B cell (primary cell): ENCODE measurements around the gene RPH3AL. TPM values are rescaled to one million over a fixed set of nuclear protein-coding genes. Genes with fewer than 3 reads are reported as not detected.

Experiments used
- ATAC-seq: fragments of 200-7000 bp; cut with Tn5 transposase; one replicate; pipeline ENCODE4 v1.10.0; 2021; ENCODE audit warnings: low read depth, mild to moderate bottlenecking, moderate number of reproducible peaks, moderate library complexity
- CTCF ChIA-PET: fragments of 350-600 bp; sonication (Branson Sonifier 250); formaldehyde crosslinking; loops from one replicate; lab custom pipeline; 2021; ENCODE audit warnings: antibody characterized with exemption, inconsistent platforms; lab: Charles Lee
- POLR2A ChIA-PET: fragments of 350-600 bp; sonication (Branson Sonifier 250); formaldehyde crosslinking; loops from one replicate; lab custom pipeline; 2021; ENCODE audit warnings: antibody characterized with exemption; lab: Charles Lee
- DNase-seq: peaks from one replicate; pipeline ENCODE4 v3.0.0; 2013
- H2AFZ ChIP-seq: 2 replicates; pipeline ENCODE4 v1.6.1; 2012; ENCODE audit warnings: mild to moderate bottlenecking, low read depth, low read length; ENCODE audit not compliant: insufficient read depth, poor library complexity, severe bottlenecking
- H3K27ac ChIP-seq, 2 donors: 1 replicate in 1 of 2; 2 replicates in 1 of 2; pipeline ENCODE4 v1.5.1; 2012 to 2013; ENCODE audit warnings: low read length in 2 of 2, mild to moderate bottlenecking in 2 of 2, moderate library complexity in 1 of 2
- H3K27me3 ChIP-seq, 4 experiments: fragments of 200-600 bp in 1 of 4; sonication (generic) in 1 of 4; replicated peaks in 1 of 4; 1 replicate in 2 of 4; 2 replicates in 2 of 4; pipeline versions ENCODE4 v1.6.1 to v1.7.0; 2013 to 2016; ENCODE audit warnings: low read length in 3 of 4, mild to moderate bottlenecking in 2 of 4, mixed read lengths in 1 of 4, moderate library complexity in 1 of 4; ENCODE audit not compliant: insufficient read depth in 4 of 4, control insufficient read depth in 3 of 4; ENCODE audit errors: control extremely low read depth in 1 of 4
- H3K36me3 ChIP-seq, 2 experiments: replicated peaks in 1 of 2; 1 replicate in 1 of 2; 2 replicates in 1 of 2; pipeline versions ENCODE4 v1.6.1 to v1.7.1; 2013; ENCODE audit warnings: low read length in 1 of 2; ENCODE audit not compliant: insufficient read depth in 2 of 2, control insufficient read depth in 1 of 2; ENCODE audit errors: control extremely low read depth in 1 of 2, extremely low read depth in 1 of 2
- H3K4me1 ChIP-seq, 2 donors: fragments of 200-600 bp in 1 of 2; sonication (generic) in 1 of 2; 1 replicate in 1 of 2; 2 replicates in 1 of 2; pipeline versions ENCODE4 v1.5.1 to v1.6.1; 2013 to 2017; ENCODE audit warnings: low read length in 2 of 2; ENCODE audit not compliant: control insufficient read depth in 2 of 2, insufficient read depth in 2 of 2
- H3K4me2 ChIP-seq: replicated peaks from 2 replicates; pipeline ENCODE3; 2012; ENCODE audit warnings: mild to moderate bottlenecking, low read depth, low read length; ENCODE audit not compliant: poor library complexity, severe bottlenecking
- H3K4me3 ChIP-seq, 5 experiments: fragments of 200-600 bp in 1 of 5; sonication (generic) in 1 of 5; 1 replicate in 3 of 5; 2 replicates in 2 of 5; pipeline versions ENCODE4 v1.5.1 to v1.7.0; 2011 to 2016; ENCODE audit warnings: low read length in 4 of 5, mild to moderate bottlenecking in 4 of 5, low read depth in 2 of 5, control low read depth in 1 of 5, moderate library complexity in 1 of 5; ENCODE audit not compliant: insufficient read depth in 1 of 5; ENCODE audit errors: control extremely low read depth in 1 of 5, extremely low read depth in 1 of 5
- H3K79me2 ChIP-seq: fragments of 200-600 bp; sonication (generic); one replicate; pipeline ENCODE4 v1.6.0; 2016; ENCODE audit warnings: low read length; ENCODE audit not compliant: control insufficient read depth, insufficient read depth
- H3K9ac ChIP-seq: fragments of 200-600 bp; sonication (generic); 2 replicates; pipeline ENCODE4 v1.6.1; 2017; ENCODE audit warnings: mild to moderate bottlenecking, low read length, moderate library complexity
- H3K9me3 ChIP-seq, 3 donors: one replicate each; pipeline versions ENCODE4 v1.6.1 to v1.7.1; 2013; ENCODE audit warnings: low read length in 2 of 3; ENCODE audit not compliant: control insufficient read depth in 2 of 3, insufficient read depth in 1 of 3; ENCODE audit errors: control extremely low read depth in 1 of 3
- H4K20me1 ChIP-seq: 2 replicates; pipeline ENCODE4 v1.6.0; 2012; ENCODE audit warnings: mild to moderate bottlenecking, low read length; ENCODE audit not compliant: insufficient read depth, control insufficient read depth, poor library complexity, severe bottlenecking
- H3K27ac Mint-ChIP-seq: one replicate; pipeline ENCODE4 v1.8.0; 2021; ENCODE audit warnings: mixed read lengths
- H3K27me3 Mint-ChIP-seq: one replicate; pipeline ENCODE4 v1.8.0; 2021; ENCODE audit warnings: mixed read lengths
- H3K4me1 Mint-ChIP-seq: one replicate; pipeline ENCODE4 v1.8.0; 2021; ENCODE audit warnings: mixed read lengths
- H3K4me3 Mint-ChIP-seq: one replicate; pipeline ENCODE4 v1.8.0; 2021; ENCODE audit warnings: mixed read lengths
- H3K9me3 Mint-ChIP-seq: one replicate; pipeline ENCODE4 v1.8.0; 2022; ENCODE audit warnings: mixed read lengths; ENCODE audit not compliant: insufficient read depth
- EZH2 ChIP-seq: IDR thresholded peaks from 2 replicates; pipeline ENCODE4 v1.6.1; 2012; ENCODE audit warnings: borderline replicate concordance, low read depth, mild to moderate bottlenecking, moderate library complexity, low read length; ENCODE audit not compliant: insufficient read depth, poor library complexity, severe bottlenecking
- WGBS: methylation state at CpG from one replicate; pipeline ENCODE4 v1.1.5; 2013; ENCODE audit warnings: missing lambda C conversion rate; ENCODE audit not compliant: insufficient coverage; 5-methylcytosine and 5-hydroxymethylcytosine counted together
- intact Hi-C: fragments of 100-400 bp; cut with micrococcal nuclease; formaldehyde crosslinking; loops from one replicate; pipeline ENCODE4 v1.10.0; 2022
- polyA plus RNA-seq: library from polyadenylated mRNA; depleted of rRNA; stranded (reverse); fragments of >200 nt; gene quantifications from 2 replicates; pipeline ENCODE4 v1.2.3, GENCODE V29; 2012
- total RNA-seq, 2 donors: library from RNA; stranded (reverse); fragments of 120-200 nt in 1 of 2; gene quantifications; 1 replicate in 1 of 2; 2 replicates in 1 of 2; pipeline versions ENCODE4 v1.2.3 to v1.2.4, GENCODE V29; 2013 to 2022
- TF ChIP-seq, protein P1 (sequence below): fragments of 200-600 bp; IDR thresholded peaks from one replicate; pipeline ENCODE4 v1.8.0; 2022; ENCODE audit warnings: antibody characterized with exemption, mild to moderate bottlenecking

Gene RPH3AL
- total and polyA plus RNA-seq, 2 donors (not counting 1 experiment from before 2014, with no cell fraction given): 10.8 to 13.3 TPM

DNA sequence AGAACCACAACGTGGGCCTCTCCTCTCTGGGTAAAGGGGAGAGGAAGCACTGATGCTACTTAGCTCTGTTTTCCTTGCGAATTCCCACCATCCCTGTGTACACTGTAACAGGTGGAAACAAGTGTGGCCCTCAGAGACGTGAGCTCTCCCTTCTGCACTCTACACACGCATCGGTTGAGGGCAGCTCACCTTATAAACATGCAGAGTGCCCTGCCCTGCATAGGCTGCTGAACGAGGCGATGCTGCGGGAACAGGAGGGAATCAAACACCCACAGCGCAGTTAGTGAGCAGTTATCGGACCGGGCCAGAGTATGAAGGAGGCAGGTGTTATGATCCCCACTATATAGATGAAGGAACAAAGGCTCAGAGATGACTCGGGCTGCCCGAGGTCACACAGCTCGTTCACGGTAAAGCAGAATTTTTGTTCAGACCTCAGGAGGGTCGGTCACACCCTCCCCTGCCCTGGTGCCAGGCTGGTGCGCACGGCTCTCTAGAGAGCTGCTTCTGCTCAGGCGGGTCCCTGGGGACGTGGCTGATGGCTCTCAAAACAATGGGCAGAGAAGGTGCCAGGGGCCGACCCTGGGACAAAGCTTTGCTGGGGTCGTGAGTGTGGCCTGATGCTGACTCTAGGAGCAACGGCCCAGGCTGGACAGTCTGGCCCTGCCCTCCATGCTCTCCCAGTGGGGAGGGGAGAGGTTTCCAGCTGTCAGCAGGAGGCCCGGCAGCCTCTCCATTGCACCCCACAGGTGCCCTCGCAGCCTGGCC lies 68.5 kb downstream of the RPH3AL start:
- no peak for ATAC-seq
- Mint-ChIP-seq H3K9me3 (no peaks in the 10 kb centered on the region), H3K4me3 (no peak overlapping the region), H3K4me1 (no peaks in the 10 kb centered on the region), H3K27ac (no peak overlapping the region), H3K27me3 (no peaks in the 10 kb centered on the region)
- H2AFZ ChIP-seq: no peak overlapping the region
- no peak for DNase-seq
- H3K9me3 ChIP-seq: peaks cover 0 to 4% (median 0%) of the 10 kb centered on the region in 3 donors
- intact Hi-C loops: no loop called here
- no peak for TF ChIP-seq EZH2
- TF ChIP-seq, protein P1, sequence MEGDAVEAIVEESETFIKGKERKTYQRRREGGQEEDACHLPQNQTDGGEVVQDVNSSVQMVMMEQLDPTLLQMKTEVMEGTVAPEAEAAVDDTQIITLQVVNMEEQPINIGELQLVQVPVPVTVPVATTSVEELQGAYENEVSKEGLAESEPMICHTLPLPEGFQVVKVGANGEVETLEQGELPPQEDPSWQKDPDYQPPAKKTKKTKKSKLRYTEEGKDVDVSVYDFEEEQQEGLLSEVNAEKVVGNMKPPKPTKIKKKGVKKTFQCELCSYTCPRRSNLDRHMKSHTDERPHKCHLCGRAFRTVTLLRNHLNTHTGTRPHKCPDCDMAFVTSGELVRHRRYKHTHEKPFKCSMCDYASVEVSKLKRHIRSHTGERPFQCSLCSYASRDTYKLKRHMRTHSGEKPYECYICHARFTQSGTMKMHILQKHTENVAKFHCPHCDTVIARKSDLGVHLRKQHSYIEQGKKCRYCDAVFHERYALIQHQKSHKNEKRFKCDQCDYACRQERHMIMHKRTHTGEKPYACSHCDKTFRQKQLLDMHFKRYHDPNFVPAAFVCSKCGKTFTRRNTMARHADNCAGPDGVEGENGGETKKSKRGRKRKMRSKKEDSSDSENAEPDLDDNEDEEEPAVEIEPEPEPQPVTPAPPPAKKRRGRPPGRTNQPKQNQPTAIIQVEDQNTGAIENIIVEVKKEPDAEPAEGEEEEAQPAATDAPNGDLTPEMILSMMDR: no peak
- no peaks in the 10 kb centered on the region for H3K27me3 ChIP-seq
- H3K4me1 ChIP-seq: no peaks in the 10 kb centered on the region
- no peak overlapping the region for H3K4me2 ChIP-seq
- H3K79me2 ChIP-seq: no peaks in the 10 kb centered on the region
- H4K20me1 ChIP-seq: no peaks in the 10 kb centered on the region
- POLR2A ChIA-PET: no interaction called here
- no peaks in the 10 kb centered on the region for H3K36me3 ChIP-seq
- H3K9ac ChIP-seq: no peak overlapping the region
- 74% methylated on average over 19 of the region's 25 CpGs for WGBS
- H3K27ac ChIP-seq: no peak overlapping the region
- CTCF ChIA-PET: no interaction called here
- H3K4me3 ChIP-seq: no peak overlapping the region
